Smooth muscle cell of the umbilical artery (primary cell): Measurements from ENCODE around the gene RFTN1. TPM values are rescaled to one million over a fixed set of nuclear protein-coding genes. Genes with fewer than 3 reads are reported as not detected.

Source experiments
- total RNA-seq: library from RNA; depleted of rRNA; stranded (reverse); fragments of >200 nt; gene quantifications from 2 replicates; pipeline ENCODE4 v1.2.3, GENCODE V29; 2014

Gene RFTN1, protein sequence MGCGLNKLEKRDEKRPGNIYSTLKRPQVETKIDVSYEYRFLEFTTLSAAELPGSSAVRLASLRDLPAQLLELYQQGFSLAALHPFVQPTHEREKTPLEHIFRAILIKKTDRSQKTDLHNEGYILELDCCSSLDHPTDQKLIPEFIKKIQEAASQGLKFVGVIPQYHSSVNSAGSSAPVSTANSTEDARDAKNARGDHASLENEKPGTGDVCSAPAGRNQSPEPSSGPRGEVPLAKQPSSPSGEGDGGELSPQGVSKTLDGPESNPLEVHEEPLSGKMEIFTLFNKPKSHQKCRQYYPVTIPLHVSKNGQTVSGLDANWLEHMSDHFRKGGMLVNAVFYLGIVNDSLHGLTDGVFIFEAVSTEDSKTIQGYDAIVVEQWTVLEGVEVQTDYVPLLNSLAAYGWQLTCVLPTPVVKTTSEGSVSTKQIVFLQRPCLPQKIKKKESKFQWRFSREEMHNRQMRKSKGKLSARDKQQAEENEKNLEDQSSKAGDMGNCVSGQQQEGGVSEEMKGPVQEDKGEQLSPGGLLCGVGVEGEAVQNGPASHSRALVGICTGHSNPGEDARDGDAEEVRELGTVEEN
- 53.4 and 76.3 TPM in 2 replicates for total RNA-seq

DNA sequence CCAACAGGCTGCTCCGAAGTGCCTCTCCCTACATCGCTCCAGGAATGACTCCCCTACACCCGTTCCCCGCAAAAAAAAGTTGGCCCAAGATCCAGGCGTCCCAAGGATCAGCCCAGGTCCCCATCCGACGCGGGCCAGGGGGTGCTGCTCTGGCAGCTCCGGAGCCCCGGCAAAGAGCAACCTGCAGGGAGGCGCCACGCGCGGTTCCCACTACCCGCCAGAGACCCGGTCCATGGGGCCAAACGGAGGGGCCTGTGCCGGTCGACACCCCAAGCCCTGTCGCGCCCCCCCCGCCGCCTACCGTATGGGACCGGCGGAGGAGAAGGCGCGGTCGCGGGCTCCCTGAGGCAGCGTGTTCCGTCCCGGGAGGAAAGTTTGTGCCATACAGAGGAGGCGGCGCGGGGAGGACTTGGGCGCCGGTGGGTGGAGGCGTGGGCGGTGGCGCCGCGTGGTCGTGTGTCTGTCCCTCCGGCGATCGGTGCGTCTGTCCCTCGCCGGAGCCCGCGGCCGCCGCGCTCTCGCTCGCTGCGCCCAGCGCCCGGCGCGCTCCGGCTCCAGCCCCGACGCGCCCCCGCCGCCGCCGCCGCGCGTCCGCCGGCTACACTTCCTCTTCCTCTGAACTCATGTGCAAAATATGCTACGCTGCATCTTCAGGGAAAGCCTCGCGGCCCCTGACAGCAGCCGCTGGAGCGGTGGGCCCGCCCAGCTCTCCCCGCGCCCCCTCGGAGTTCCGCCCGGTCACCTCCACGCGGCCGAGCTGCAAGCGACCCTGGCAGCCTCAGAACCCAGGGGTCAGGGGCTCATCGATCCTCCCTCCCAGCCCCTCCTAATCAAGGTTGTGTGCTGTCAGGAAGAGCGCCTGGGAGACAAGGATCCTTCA, at the start of gene RFTN1:
RFTN1 (minus strand) TSS at position 559 of the 880 bp plus-strand sequence. CDS start 19,830 bp downstream, outside the sequence.

Other genes with a start within 250 kb of the RFTN1 start
- gene DPH3, start 248.8 kb downstream of the RFTN1 start, total RNA-seq, result 32.7 and 36.2 TPM in 2 replicates
- 8.9 and 11.3 TPM in 2 replicates for gene OXNAD1, start 248.5 kb downstream of the RFTN1 start, total RNA-seq
- not detected in 2 replicates for gene DAZL, start 91.7 kb upstream of the RFTN1 start, total RNA-seq